IPS-18c (cell line): Measurements from ENCODE around the gene HADH.
"Not testable (repeated sequence)": the region's sequence is repeated elsewhere in the genome, so short reads cannot be mapped to it uniquely, and the experiment has no call there.

Experiments
- H3K4me3 ChIP-seq: 2 replicates; pipeline ENCODE4 v1.7.0; 2013; ENCODE audit warnings: low read depth, mild to moderate bottlenecking, low read length, moderate library complexity; ENCODE audit not compliant: insufficient read depth
- H3K9me3 ChIP-seq: one replicate; pipeline ENCODE4 v1.6.1; 2013; ENCODE audit warnings: mild to moderate bottlenecking, low read length, moderate library complexity; ENCODE audit not compliant: control insufficient read depth, insufficient read depth

Gene HADH

DNA sequence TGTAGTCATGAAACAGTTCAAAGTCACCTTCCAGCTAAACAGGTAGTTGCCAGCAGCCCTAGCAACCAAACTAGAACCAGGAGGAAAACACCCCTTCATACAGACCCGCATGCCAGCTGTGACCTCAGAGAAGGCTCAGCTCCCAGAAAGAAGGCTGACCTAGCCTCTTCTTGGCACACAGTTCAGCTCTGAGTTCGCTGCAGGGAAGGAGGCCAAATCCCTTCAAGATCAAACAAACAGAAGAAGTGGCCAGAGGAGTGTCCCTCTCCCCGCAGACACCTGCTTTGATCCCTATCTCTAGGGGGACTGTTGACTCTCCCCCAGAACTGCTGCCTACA lies 56.0 kb downstream of the HADH start:
- H3K9me3 ChIP-seq: no peaks in the 10 kb centered on the region
- H3K4me3 ChIP-seq: no peak overlapping the region

DNA sequence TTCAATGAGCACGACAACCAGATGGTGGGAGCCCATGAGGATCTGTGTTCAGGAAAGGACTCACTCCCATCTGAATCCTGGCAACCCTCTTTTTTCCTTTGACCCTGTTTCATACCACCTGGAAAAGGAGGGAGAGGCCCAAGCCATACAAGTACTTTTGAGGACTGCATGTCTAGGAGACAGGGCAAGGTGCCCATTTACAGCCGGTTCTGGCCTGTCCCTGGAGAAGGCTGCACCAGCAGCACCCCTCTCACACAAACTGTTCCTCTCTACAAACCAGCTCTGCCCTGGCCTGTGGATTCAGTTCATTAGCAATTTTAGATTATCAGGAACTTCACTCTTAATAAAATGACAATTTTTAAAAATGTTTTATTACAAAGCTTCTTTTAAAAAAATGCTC lies 57.5 kb downstream of the HADH start:
- Histone ChIP-seq H3K9me3 (no peaks in the 10 kb centered on the region), H3K4me3 (no peak overlapping the region)

DNA sequence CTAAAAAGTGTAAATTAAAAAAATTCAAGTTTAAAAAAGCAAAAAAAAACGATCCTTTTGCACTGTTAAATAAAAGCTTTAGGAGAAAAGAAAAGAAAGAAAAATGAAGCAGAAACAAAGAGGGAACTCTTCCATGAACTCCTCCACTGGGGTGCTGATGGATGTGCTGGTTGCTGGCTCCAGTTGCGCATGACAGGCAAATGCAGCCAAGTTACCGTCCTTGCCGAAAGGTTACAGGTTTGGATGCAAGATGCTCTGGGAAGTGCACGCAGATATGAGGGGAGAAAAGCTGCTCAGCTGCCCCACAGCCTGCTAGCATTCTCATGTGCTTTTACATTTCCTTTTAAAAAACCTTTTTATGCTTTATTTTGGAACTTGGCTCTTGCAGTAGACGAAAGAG lies 58.5 kb downstream of the HADH start:
- Histone ChIP-seq H3K9me3 (no peaks in the 10 kb centered on the region), H3K4me3 (no peak overlapping the region)

DNA sequence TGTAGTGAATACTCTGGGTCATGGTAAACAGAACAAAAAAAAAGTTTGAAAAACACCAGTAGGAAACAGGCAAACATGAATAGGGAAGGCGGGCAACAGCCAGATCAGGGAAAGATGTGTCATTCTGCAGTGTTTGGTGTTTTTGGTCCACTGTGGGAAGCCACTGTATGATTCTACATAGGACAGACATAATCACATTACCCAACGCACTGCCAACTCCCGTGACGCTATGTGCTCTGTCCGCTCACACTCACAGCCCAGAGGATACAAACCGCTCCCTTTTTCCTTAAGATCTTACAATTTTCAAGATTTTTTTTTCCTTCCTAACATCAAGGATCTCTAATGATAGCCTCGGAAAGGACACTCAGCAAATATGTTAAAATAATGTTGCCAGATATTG lies 59.3 kb downstream of the HADH start:
- H3K9me3 ChIP-seq: no peaks in the 10 kb centered on the region
- no peak overlapping the region for H3K4me3 ChIP-seq

DNA sequence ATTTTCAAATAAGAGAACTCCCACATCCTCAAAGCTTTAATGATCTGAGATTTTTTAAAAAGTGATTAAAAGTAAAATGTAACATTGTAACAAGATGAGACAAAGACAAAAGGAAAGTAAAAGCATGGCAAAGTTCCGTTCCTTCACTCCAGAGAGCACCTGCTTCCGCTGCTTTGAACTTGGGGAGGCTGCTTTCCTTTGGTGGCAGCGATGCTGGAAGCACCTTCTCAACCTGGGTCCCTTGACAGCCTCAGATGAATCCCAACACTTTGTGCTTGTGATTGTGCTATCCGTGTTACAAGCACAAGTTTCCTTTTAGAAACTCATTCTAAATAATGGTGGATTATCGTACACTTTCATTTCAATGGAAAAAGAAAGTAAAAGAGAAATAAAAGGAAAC lies 59.7 kb downstream of the HADH start:
- Histone ChIP-seq H3K9me3 (no peaks in the 10 kb centered on the region), H3K4me3 (no peak overlapping the region)

DNA sequence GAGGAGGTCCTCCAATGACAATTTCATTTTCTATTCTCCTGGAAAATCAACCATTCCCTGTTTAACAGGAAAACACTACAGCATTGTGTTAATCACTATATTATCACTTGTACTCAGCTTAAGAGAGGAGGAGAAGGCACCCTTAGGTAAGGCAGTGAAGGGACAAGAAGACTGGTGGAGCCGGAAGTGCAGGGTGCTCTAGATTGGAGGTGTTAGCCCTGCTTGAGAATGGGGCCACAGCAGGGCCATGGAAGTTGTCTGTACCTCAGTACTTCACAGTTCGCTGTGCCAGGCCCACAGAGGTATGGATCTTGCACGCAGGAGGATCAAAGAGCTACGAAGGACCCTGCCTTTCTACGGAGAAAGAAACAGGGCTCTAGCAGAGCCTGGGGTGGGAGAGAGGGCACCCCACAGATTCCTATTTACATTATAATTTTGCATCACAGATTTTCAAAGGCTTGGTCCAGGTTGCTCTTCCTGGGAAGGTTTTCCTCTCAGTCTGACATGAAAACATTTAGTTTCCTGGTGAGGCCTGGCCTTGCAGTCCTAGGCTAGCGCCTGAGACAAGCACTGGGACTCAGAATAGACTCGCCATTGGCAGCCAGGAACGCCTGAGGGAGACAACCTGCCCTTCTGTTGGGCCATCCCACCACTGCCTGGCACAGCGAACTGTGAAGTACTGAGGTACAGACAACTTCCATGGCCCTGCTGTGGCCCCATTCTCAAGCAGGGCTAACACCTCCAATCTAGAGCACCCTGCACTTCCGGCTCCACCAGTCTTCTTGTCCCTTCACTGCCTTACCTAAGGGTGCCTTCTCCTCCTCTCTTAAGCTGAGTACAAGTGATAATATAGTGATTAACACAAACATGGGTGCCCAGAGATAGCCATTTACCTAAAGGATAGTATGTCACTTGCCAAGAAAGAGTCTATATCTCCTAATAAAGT lies 60.8 kb downstream of the HADH start:
- H3K4me3 ChIP-seq, H3K9me3 ChIP-seq: not testable (repeated sequence)

DNA sequence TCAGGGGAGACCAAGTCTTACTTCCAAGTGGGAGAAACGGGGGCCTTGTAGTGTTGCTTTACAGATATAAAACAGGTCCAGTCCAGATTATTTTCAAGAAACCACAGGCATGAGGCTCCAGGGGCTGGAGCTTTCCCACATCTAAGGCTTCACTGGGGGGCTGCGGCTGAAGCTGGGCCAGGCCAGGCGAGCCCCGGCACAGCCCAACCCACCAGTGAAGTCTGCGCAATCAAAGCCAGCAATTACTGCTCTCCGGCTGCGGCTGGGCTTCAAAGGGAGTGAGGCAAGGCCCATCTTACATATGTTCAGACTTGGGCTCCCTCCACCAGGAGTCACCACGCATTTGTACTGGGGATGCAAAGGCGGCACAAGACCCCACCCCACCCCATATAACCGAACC lies 61.7 kb downstream of the HADH start:
- Histone ChIP-seq H3K4me3 (no peak overlapping the region), H3K9me3 (no peaks in the 10 kb centered on the region)

DNA sequence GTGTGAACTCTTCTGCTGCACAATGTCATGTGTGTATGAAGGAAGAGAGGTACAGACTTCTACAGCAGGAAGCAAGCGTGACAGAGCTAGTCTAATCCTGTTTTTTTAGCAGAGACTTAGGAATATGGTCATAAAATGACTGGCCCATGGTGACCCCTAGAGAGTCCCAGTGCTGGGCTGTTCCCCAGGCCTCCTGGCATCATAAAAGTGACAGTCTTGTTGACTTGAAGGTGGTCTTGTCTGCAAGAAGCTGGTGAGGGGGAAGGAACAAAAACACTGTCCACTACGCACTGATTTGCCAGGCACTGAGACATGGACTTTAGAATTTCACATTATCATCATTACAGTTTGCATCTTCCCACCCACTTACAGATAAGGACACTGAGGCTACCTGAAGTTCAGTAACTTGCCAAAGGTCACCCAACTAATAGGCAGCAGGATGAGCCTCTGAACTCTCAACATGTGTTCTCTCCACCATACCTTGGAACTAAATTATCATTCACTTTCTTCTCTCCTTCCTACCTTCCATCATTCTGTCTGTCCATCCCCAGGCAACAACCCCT lies 63.0 kb downstream of the HADH start:
- H3K9me3 ChIP-seq: no peaks in the 10 kb centered on the region
- no peak overlapping the region for H3K4me3 ChIP-seq

DNA sequence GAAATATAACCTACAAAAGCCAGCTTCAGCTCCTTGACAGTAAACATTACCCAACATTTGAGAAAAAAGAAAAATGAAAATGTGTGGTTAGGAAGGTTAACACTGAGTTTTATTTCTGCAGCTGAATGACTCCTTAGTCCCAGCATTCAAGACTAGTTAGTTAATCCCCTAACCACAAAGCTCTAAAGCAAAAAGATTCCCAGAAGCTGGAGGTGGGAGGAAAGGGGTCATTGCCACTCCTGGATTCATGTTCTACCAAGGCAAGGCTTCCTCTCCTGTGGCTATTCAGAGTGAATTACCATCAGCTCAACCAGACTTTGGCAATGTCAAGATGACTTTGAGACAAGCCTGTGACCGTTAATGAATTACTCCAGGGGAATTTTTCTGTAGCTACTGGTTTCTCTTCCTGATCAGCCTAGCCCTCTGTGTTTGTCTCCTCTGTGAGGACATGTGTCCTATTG lies 63.6 kb downstream of the HADH start:
- H3K4me3 ChIP-seq: no peak overlapping the region
- H3K9me3 ChIP-seq: no peaks in the 10 kb centered on the region

DNA sequence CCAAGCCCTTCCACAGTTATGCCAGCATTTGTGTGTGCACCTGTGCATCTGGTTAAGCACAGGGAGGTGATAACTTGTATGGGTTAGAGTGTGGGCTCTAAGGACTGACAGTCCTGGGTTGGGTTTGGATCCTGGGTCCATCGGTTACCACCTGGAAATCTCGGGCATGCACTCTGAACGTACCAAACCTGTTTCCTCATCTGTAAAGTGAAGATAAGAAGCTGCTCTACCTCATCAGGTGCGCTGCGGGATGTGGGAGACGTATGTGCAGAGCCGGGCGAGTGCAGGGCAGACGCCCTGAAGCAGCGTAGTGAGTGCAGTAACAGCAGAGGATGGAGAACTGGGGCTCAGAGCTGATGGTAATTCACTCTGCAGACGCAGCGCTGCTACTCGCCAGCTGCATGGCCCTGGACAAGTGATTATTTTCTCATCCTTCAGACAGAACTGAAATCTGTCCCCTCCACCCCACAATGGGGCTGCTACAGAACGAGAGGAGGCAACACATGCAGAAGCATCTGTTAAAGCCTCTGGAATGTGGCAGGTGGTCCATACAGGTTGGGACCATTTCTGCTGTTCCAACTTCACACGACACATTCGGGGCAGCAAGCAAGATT lies 64.4 kb downstream of the HADH start:
- Histone ChIP-seq H3K4me3 (no peak overlapping the region), H3K9me3 (no peaks in the 10 kb centered on the region)

DNA sequence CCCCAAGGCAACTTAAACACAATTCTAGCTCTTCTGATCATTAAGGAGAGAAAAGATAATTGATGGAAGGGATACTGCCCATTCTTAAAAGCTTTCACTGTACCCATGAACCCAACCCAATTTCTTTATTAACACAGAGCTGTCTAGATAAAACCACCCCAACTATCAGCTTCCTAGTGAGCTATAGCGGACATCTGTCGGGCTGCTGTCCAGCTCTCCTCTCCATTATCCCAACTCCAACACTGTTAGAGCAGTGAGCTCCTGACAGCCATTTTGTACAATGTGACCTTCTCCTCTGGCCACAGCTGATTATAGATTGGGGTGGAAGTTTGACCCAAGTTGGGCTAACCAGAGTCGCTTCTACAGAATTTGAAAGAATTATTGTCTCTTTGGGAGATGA lies 66.1 kb downstream of the HADH start:
- no peaks in the 10 kb centered on the region for H3K9me3 ChIP-seq
- H3K4me3 ChIP-seq: no peak overlapping the region

DNA sequence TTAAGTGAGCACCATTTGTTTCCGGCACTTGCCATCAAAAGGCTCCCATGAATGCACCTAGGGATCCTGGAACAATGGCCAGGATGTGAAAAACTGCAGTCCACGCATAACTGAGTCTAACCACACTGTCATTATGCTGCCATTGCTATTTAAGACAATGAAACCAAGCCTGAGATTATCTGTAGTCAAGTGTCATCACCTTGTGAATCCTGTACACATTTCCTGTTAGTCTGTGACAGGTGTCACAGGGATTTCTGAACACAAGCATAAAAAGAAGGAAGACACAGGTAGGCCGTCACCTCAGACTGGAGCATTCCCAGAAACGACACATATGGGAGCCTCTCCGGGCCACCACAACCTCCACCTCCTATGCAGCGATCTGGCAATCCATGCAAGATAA lies 66.7 kb downstream of the HADH start:
- Histone ChIP-seq H3K9me3 (no peaks in the 10 kb centered on the region), H3K4me3 (no peak overlapping the region)

DNA sequence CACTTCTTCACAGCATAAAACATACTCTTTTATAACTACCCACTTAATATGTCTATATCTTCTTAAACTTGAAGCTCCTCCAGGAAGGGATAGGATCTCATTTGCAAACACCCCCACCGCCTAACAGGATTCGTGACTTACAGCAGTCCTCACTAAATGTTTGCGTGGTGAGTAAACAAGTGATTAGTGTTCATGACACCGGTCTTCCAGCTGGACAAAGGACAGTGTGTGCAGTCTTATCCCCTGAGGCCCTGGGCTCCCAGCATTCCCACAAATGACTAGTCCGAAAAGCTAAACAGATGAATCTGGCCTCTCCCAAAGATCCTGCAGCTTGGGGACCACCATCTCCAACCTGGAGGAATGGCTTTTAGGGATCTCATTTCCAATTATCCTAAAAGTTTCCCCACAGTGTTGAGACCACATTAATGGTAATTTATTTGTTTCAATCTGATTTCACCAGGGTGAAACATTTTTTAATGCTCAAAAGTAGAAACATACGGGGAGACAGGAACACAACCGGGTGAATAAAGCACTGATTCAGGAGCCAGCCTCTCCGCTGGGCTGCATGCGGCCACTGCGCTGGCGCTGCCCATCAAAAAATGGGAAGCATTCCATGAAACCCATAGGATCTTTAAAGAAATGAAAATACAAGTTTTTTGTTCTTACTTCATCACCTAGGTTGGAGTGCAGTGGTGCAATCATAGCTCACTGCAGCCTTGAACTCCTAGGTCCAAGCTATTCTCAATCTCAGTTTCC lies 69.2 kb downstream of the HADH start:
- H3K4me3 ChIP-seq: no peak overlapping the region
- no peaks in the 10 kb centered on the region for H3K9me3 ChIP-seq

DNA sequence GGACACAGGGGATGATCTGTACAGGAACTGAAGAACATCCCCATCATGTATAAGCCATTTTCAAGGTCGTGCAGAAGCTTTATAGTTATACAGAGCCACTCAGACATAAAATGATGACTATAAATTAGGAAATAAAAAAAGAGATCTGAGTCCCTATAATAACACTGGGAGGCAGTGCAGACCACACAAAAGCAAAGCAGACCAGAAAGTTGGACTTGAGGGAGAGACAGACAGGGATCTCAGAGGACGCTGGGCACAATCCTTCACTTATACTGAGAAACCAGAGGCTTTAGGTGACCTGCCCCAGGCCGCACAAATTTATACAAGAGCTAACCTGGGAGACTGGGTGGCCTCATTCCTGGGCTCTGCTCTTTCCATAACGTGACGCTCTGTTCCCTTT lies 70.5 kb downstream of the HADH start:
- Histone ChIP-seq H3K9me3 (no peaks in the 10 kb centered on the region), H3K4me3 (no peak overlapping the region)

DNA sequence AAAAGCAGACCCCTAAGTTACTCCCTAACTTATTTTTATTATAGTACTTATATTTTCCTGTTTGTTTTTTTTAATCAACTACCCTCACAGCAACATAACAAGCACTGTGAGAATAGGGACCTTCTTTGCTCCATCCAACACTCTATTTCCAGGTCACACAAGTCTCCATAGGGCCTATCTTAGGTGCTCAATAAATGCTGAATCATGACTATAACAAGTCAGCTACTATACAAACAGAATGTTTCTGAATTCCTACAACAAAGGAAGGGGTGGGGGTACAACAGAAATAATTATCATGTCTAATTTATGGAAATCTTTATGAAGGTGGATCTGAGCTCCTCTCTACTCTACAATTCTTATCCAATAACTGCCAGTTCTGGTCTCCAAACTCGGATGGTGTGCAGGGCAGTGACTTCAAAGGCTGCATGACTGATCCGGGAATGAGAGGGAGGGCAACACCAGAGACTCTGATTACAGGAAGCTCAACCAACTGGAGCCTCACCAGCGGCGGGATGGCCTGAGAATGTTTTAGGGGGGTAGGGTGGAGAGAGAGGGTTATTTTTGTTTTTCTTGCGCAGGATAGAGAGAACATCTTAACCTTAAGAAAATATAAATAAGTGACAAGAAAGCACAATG lies 71.1 kb downstream of the HADH start:
- Histone ChIP-seq H3K4me3 (no peak overlapping the region), H3K9me3 (no peaks in the 10 kb centered on the region)

DNA sequence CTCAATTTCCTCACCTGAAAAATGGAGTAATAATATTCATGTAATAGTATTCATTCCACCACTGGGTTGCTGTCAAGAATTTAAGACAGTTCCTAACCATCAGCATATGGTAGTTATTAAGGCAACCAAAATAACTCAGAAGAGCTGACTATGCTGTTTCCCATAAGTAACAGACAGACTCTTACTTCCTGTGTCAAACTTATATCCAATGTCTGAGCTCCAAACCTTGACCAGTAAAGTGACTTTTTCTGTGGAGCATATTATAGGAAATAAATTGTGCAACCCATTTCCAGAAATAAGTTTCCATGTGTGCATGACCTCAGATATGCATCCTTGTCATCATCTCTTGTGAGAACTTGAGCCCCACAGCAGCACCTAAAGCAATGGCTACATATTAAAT lies 78.8 kb downstream of the HADH start:
- Histone ChIP-seq H3K9me3 (no peaks in the 10 kb centered on the region), H3K4me3 (no peak overlapping the region)

DNA sequence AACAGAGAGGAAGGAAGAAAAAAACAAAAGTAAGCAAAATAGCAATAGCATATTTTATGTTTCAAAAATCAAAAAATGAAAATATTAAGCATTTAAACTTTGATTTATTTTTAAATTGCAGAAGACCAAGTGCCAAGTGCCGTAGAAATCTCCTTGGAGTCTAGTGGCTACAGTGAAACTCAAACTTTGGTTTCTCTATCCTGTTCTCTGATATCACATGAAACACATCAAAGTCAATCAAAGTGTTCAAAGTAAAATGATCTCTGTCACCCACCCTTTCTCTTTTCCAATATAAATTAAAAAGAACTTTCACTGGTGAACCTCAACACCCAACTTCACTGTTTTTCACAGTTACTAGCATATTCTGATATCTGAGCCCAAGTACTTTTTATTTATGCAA lies 81.1 kb downstream of the HADH start:
- no peaks in the 10 kb centered on the region for H3K9me3 ChIP-seq
- H3K4me3 ChIP-seq: no peak overlapping the region
